GM12865 (cell line): ENCODE results near the gene PAN2.
A peak's percentile ranks its signal among the peaks of the same experiment; 100 is the strongest.
"Not testable (repeated sequence)": the region's sequence is repeated elsewhere in the genome, so short reads cannot be mapped to it uniquely, and the experiment has no call there.

Experiments
- DNase-seq: peaks from one replicate; pipeline ENCODE4 v3.0.0; 2010; ENCODE audit warnings: low read depth
- H3K4me3 ChIP-seq: 2 replicates; pipeline ENCODE4 v1.5.1; 2011; ENCODE audit warnings: mild to moderate bottlenecking, low read depth, low read length, control low read depth
- TF ChIP-seq, protein P1 (sequence below): IDR thresholded peaks from 2 replicates; pipeline ENCODE4 v1.5.1; 2011; ENCODE audit warnings: low read length, control low read depth, low read depth, inconsistent platforms; ENCODE audit not compliant: insufficient read depth; ENCODE audit errors: missing control alignments

Gene PAN2

DNA sequence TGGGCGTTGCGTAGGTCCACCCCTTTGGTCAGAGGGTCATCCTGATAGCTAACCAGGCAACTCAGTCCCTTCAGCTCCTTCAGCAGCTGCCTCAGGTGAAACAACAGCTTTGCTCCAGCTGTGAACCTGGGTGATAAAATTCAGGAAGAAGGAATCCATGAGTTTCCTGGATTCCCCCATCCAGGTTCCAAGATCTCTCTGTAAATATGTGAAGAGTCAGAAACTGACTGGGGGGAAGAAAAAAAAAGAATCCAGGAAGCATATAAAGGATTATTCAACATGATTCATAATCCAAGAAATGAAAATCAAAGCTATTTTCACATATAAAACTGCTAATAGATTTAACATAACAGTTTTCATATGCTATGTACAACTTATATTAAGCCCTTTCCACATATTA lies 17.5 kb upstream of the PAN2 start:
- no peak for DNase-seq
- TF ChIP-seq, protein P1, sequence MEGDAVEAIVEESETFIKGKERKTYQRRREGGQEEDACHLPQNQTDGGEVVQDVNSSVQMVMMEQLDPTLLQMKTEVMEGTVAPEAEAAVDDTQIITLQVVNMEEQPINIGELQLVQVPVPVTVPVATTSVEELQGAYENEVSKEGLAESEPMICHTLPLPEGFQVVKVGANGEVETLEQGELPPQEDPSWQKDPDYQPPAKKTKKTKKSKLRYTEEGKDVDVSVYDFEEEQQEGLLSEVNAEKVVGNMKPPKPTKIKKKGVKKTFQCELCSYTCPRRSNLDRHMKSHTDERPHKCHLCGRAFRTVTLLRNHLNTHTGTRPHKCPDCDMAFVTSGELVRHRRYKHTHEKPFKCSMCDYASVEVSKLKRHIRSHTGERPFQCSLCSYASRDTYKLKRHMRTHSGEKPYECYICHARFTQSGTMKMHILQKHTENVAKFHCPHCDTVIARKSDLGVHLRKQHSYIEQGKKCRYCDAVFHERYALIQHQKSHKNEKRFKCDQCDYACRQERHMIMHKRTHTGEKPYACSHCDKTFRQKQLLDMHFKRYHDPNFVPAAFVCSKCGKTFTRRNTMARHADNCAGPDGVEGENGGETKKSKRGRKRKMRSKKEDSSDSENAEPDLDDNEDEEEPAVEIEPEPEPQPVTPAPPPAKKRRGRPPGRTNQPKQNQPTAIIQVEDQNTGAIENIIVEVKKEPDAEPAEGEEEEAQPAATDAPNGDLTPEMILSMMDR = no peak
- no peak overlapping the region for H3K4me3 ChIP-seq

DNA sequence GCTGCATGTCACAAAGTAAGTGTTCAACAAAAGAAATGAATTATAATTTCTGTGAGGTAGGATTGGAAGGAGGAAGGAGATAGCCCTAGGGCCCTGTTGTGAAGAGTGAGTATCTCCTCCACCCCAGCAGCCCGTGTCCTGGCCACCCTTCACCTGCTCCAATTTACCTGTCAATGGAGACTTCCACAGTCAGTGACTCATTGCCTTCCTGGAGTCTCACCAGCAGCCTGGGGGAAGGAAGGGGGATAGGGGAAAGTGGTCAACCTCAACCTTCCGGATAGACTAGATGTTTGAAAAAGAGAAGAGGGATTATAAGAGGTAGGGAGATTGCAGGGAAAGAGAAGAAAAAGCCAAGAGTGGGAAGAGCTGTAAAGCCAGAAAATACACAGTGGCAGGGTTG lies 16.9 kb upstream of the PAN2 start:
- no peak for DNase-seq
- H3K4me3 ChIP-seq = no peak overlapping the region
- TF ChIP-seq, protein P1 = no peak

DNA sequence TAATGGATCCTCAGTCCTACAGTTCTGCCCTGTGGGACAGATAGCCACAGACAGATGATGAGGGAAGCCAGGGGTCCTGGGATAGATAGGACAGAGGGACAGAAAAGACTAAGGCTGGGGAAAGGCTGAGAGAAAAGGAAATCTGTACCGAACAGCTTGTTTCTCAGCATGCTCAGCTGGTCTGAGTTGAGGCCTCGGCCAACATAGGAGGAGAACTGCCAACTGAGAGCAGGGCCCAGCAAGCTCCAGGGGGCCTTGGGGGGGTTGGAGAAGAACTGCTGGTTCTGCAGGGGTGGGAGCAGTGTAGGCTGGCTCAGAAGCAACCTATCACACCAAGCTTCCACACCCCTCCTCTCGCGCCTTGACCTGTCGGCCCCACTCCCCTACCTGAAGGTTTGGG lies 15.0 kb upstream of the PAN2 start:
- H3K4me3 ChIP-seq = no peak overlapping the region
- no peak for DNase-seq
- TF ChIP-seq, protein P1 = no peak

DNA sequence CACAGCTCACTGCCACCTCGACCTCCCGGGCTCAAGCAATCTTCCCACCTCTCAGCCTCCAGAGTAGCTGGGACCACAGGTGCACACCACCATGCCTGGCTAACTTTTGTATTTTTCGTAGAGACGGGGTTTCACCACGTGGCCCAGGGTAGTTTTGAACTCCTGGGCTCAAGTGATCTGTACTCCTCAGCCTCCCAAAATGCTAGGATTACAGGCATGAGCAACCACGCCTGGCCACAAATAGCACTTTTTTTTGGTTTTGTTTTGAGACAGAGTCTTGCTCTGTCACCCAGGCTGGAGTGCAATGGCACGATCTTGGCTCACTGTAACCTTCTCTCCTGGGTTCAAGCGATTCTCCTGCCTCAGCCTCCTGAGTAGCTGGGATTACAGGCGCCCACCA lies 13.5 kb upstream of the PAN2 start:
- DNase-seq = peak; percentile 44
- not testable (repeated sequence) for H3K4me3 ChIP-seq

DNA sequence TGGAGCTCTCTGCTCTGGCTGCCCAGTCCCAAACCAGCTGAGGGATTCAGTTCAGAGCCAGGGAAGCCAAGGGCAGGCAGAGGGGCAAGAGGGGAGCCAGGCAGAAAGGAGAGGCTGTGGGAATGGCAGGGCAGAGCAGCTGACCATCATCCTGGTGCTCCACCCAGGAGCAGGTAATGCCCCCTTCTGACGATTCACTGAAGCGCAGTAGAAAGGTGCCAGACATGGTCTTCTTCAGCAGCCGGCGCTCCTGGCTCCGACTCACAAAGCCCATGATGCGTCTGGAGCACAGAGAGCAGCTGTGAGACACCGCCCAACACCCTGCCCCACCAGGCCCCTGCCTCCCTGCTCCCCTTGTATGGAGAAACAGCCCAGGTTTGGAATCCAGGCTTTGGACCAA lies 12.9 kb upstream of the PAN2 start:
- DNase-seq = no peak

DNA sequence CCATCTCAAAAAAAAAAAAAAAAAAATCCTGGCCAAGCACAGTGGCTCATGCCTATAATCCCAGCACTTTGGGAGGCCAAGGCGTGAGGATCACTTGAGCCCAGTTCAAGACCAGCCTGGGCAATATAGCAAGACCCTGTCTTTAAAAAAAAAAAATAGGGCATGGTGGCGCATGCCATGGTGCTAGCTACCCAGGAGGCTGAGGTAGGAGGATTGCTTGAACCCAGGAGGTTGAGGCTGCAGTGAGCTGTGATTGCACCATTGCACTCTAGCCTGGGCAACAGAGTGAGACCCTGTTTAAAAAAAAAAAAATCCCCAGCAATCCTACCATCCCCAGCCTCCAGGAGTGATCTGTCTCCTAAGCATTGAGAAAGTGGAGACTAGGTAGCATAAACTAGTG lies 8.5 kb upstream of the PAN2 start:
- not testable (repeated sequence) for DNase-seq, H3K4me3 ChIP-seq

More for the DNA sequence above, 12.9 kb upstream of the PAN2 start:
- TF ChIP-seq, protein P1 = peak; percentile 24
- H3K4me3 ChIP-seq = no peak overlapping the region

DNA sequence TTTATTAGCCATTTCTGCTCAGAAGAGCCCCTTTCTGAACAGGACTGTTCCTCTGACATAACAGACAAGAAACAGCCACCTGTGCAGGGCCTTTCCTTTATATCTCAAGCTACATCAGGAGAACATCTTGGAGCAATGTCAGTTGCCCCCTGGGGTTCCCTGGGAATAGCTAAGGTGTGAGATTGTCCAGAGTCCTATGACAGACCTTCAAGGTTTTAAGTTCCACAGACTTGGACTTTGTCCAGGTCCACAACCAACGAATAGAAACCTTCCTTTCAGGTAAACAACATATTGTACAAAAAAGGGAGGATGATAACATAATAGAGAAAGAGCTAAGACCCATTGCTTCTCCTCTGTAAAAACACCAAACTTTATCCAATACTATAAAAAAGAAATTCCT lies 7.8 kb upstream of the PAN2 start:
- no peak for DNase-seq
- TF ChIP-seq, protein P1 = no peak
- H3K4me3 ChIP-seq = no peak overlapping the region

DNA sequence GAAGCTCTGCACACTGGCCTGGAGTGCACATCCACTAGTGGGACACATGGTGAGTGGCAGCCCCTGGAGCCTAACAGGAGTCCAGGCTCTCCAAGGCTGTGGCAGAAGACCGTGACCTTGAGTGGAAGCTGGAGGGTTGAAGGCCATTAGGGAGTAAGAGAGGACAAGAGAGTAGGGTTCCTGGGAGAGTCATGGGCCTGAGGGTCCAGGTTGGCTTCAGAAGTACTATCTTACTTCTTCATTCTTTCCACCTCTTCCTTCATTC lies 5.3 kb upstream of the PAN2 start:
- peak overlapping the region; percentile 3 for H3K4me3 ChIP-seq
- no peak for DNase-seq
- TF ChIP-seq, protein P1 = no peak
